HL-60 (cell line): ENCODE results near the gene DMD.
"Not testable (repeated sequence)": the region's sequence is repeated elsewhere in the genome, so short reads cannot be mapped to it uniquely, and the experiment has no call there.

ENCODE experiments used
- DNase-seq, 2 experiments: peaks; one replicate each; pipeline ENCODE4 v3.0.0-alpha.2; 2010 to 2020; ENCODE audit warnings: low read depth in 1 of 2, low spot score in 1 of 2
- H3K27ac ChIP-seq: fragments of 250-450 bp; sonication (Bioruptor Pico); replicated peaks from 2 replicates; pipeline ENCODE4 v1.5.1; 2020; ENCODE audit warnings: mild to moderate bottlenecking, moderate library complexity
- H3K27me3 ChIP-seq: fragments of 250-450 bp; sonication (Bioruptor Pico); 2 replicates; pipeline ENCODE4 v1.5.1; 2021; ENCODE audit warnings: mild to moderate bottlenecking, moderate library complexity; ENCODE audit not compliant: insufficient read depth, poor library complexity, severe bottlenecking
- H3K4me3 ChIP-seq: replicated peaks from 2 replicates; pipeline ENCODE4 v1.5.1; 2011; ENCODE audit warnings: mild to moderate bottlenecking, control low read depth, low read length; ENCODE audit not compliant: insufficient read depth
- GABPA ChIP-seq: IDR thresholded peaks from 2 replicates; pipeline ENCODE4 v1.6.1; 2012; ENCODE audit warnings: low read depth
- POLR2AphosphoS5 ChIP-seq: IDR thresholded peaks from 2 replicates; pipeline ENCODE4 v1.6.1; 2012; ENCODE audit warnings: low read depth
- SPI1 ChIP-seq: IDR thresholded peaks from 2 replicates; pipeline ENCODE4 v1.6.1; 2012; ENCODE audit warnings: low read depth, mild to moderate bottlenecking, borderline replicate concordance
- TF ChIP-seq, protein P1 (sequence below): IDR thresholded peaks from 2 replicates; pipeline ENCODE4 v1.6.1; 2012; ENCODE audit warnings: low read depth; ENCODE audit not compliant: insufficient replicate concordance
- TF ChIP-seq, protein P2 (sequence below): IDR thresholded peaks from one replicate; pipeline ENCODE4 v1.5.1; 2011; ENCODE audit warnings: low read length, control low read depth, inconsistent platforms; ENCODE audit not compliant: insufficient read depth

The DMD gene

DNA sequence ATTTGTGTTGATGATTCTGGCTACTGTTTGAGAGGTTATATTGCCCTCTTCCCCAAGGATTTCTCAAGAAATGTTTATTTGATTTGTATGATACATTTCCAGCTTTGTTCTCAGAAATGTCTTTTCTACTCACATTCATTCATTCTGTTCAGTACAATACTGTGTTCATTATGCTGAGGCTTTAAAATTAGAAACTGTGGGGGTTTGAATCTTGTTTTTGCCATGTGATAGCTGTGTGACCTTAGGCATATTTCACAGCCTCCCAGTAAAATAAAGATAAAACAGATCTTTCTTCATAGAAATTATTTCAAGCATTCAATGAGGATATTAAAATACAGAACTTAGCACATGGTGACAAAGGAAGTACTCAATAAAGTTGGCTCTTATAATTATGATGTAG is 123.9 kb downstream of the DMD start:
- H3K27ac ChIP-seq = no peak overlapping the region
- H3K27me3 ChIP-seq = no peaks in the 10 kb centered on the region
- H3K4me3 ChIP-seq = no peak overlapping the region
- TF ChIP-seq, protein P1, sequence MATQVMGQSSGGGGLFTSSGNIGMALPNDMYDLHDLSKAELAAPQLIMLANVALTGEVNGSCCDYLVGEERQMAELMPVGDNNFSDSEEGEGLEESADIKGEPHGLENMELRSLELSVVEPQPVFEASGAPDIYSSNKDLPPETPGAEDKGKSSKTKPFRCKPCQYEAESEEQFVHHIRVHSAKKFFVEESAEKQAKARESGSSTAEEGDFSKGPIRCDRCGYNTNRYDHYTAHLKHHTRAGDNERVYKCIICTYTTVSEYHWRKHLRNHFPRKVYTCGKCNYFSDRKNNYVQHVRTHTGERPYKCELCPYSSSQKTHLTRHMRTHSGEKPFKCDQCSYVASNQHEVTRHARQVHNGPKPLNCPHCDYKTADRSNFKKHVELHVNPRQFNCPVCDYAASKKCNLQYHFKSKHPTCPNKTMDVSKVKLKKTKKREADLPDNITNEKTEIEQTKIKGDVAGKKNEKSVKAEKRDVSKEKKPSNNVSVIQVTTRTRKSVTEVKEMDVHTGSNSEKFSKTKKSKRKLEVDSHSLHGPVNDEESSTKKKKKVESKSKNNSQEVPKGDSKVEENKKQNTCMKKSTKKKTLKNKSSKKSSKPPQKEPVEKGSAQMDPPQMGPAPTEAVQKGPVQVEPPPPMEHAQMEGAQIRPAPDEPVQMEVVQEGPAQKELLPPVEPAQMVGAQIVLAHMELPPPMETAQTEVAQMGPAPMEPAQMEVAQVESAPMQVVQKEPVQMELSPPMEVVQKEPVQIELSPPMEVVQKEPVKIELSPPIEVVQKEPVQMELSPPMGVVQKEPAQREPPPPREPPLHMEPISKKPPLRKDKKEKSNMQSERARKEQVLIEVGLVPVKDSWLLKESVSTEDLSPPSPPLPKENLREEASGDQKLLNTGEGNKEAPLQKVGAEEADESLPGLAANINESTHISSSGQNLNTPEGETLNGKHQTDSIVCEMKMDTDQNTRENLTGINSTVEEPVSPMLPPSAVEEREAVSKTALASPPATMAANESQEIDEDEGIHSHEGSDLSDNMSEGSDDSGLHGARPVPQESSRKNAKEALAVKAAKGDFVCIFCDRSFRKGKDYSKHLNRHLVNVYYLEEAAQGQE = no peak
- TF ChIP-seq GABPA = no peak
- no peak for DNase-seq

DNA sequence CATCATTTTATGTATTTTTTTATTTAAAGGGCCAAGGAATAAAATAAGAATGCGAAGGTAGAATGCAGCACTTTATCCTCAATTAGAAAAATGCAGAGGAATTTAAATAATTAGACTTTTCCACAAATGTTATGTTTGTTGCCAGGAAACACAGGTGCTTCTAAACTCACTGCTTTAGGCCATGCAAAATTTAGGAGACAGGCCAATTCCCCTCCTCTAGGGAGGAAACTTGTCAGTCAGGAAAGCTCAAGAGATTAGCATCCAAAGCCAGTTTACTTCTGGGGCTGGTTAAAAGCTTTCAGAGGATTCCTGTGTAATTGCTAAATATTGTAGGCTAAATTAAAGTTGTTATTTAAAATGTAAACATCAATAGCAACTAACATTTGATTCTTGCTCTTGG is 124.5 kb downstream of the DMD start:
- Histone ChIP-seq H3K27me3 (no peaks in the 10 kb centered on the region), H3K4me3 (no peak overlapping the region), H3K27ac (no peak overlapping the region)
- TF ChIP-seq, protein P2, sequence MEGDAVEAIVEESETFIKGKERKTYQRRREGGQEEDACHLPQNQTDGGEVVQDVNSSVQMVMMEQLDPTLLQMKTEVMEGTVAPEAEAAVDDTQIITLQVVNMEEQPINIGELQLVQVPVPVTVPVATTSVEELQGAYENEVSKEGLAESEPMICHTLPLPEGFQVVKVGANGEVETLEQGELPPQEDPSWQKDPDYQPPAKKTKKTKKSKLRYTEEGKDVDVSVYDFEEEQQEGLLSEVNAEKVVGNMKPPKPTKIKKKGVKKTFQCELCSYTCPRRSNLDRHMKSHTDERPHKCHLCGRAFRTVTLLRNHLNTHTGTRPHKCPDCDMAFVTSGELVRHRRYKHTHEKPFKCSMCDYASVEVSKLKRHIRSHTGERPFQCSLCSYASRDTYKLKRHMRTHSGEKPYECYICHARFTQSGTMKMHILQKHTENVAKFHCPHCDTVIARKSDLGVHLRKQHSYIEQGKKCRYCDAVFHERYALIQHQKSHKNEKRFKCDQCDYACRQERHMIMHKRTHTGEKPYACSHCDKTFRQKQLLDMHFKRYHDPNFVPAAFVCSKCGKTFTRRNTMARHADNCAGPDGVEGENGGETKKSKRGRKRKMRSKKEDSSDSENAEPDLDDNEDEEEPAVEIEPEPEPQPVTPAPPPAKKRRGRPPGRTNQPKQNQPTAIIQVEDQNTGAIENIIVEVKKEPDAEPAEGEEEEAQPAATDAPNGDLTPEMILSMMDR = no peak
- DNase-seq = no peak

DNA sequence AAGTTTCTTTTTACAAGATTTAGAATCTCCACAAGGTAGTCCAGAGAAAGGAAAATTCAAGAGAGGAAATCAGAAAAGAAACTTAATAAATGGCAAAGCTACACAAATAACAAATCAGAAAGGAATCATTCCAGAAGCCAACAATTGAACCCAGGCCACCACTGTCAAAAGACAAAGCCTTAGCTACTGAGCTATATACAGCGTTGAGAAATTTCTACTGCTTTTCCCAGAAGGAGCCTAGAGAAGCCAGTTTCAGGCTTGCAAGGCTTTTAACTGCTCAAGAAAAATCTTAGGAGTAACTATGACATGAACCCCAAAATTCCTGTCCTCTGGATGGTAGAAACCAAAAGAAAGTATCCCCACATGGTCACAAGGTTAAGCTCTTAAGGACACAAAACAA is 129.0 kb downstream of the DMD start:
- no peak for TF ChIP-seq SPI1
- TF ChIP-seq, protein P2 = no peak
- TF ChIP-seq POLR2AphosphoS5 = no peak
- TF ChIP-seq, protein P1 = no peak
- TF ChIP-seq GABPA = no peak
- DNase-seq = no peak
- Histone ChIP-seq H3K4me3 (no peak overlapping the region), H3K27me3 (no peaks in the 10 kb centered on the region), H3K27ac (no peak overlapping the region)

DNA sequence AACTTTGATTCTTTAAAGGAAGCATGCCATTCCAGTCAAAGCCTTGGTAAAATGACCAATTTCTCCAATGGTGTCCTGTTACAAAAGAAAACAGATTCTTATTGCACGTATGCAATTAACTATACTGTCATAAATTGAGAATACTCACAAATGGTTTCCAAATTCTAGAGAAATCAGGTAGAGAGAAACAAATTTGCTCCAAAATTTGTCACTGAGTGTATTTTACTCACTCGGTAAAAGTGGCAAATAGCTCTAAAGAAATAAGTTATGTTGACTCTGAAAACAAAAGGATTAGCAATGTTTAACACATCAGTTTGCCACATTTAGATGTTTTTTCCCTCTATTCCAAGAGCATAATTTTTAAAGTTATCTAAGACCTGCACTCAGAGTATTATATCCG is 133.1 kb downstream of the DMD start:
- DNase-seq = no peak
- no peak overlapping the region for H3K27ac ChIP-seq
- H3K27me3 ChIP-seq = no peaks in the 10 kb centered on the region
- TF ChIP-seq, protein P1 = no peak
- TF ChIP-seq POLR2AphosphoS5 (no peak), SPI1 (no peak), GABPA (no peak)
- TF ChIP-seq, protein P2 = no peak
- H3K4me3 ChIP-seq = no peak overlapping the region

DNA sequence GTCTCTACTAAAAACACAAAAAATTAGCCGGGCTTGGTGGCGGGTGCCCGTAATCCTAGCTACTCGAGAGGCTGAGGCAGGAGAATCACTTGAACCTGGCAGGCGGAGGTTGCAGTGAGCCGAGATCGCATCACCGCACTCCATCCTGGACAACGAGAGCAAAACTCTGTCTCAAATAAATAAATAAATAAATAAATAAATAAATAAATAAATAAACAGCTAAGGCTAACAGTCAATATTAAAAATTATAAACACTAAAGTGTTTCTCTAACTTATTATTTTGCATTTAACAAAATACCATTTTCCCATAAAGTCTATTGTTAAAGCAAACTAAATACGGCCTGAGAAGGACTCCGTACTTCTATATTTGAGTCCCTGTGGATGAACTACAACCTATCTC is 137.7 kb downstream of the DMD start:
- H3K4me3 ChIP-seq, DNase-seq, H3K27ac ChIP-seq, H3K27me3 ChIP-seq: not testable (repeated sequence)
